GM11168 (cell line): ENCODE data around the gene CCDC171.
"Not testable (repeated sequence)": the region's sequence is repeated elsewhere in the genome, so short reads cannot be mapped to it uniquely, and the experiment has no call there.

Experiments
- in situ Hi-C: fragments of 300-500 bp; cut with MboI; formaldehyde crosslinking; loops from one replicate; pipeline ENCODE4 v1.12.0; 2022; ENCODE audit warnings: low sequenced_read_pairs; ENCODE audit not compliant: unreplicated experiment

CCDC171 gene

GRCh38 chr9:15741015-15741414 lies 188.2 kb downstream of the CCDC171 start:
- in situ Hi-C loops: no loop called here

GRCh38 chr9:15743512-15743911 lies 190.7 kb downstream of the CCDC171 start:
- in situ Hi-C loops: no loop called here

DNA sequence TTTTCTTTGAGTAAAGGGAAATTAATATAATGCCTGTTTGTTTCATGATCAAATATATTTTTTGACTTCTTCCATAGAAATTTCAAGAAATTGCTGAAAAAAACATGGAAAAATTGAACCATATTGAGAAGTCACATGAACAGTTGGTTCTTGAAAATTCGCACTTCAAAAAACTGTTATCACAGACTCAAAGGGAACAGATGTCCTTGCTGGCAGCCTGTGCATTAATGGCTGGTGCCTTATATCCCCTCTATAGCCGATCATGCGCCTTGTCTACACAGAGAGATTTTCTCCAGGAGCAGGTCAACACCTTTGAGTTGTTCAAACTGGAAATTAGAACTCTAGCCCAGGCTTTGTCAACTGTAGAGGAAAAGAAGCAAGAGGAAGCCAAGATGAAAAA lies 191.4 kb downstream of the CCDC171 start:
- in situ Hi-C loops: no loop called here

DNA sequence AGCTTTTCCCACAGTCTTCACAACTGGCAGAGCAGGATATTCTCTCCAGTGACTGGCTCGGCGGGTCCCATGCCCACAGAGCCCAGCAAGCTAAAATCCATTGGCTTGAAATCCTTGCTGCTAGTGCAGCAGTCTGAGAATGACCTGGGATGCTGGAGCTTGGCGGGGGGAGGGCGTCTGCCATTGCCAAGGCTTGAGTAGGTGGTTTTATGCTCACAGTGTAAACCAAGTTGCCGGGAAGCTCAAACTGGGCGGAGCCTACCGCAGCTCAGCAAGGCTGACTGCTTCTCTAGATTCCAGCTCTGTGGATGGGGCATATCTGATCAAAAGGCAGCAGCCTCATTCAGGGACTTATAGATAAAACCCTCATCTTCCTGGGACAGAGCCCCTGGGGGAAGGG lies 194.1 kb downstream of the CCDC171 start:
- in situ Hi-C loops: no loop called here

GRCh38 chr9:15755660-15756059 lies 202.8 kb downstream of the CCDC171 start:
- in situ Hi-C loops: no loop called here

DNA sequence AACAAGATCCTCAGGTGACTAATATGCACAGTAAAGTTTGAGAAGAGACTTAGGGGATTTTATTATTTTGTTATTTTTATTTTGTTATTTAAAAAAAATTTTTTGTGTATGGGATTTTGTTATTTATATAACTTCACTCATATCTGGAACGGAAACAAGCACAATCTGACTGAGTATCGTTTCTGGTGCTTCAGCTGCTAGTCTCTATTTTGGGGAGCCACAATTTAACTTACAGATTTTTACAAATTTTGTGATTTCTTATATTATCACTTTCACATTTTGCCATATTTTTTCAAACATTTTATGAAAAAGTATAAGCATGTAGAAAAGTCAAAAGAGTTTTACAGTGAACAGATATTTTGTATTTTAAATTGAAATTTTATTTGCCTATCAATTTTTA lies 208.7 kb downstream of the CCDC171 start:
- in situ Hi-C loops: no loop called here

GRCh38 chr9:15763371-15763770 lies 210.5 kb downstream of the CCDC171 start:
- in situ Hi-C loops: no loop called here

- in situ Hi-C loops: no loop called here
These were observed 211.3 kb downstream of the CCDC171 start for GRCh38 chr9:15764131-15764530.

GRCh38 chr9:15769547-15769946 lies 216.7 kb downstream of the CCDC171 start:
- in situ Hi-C loops: no loop called here

DNA sequence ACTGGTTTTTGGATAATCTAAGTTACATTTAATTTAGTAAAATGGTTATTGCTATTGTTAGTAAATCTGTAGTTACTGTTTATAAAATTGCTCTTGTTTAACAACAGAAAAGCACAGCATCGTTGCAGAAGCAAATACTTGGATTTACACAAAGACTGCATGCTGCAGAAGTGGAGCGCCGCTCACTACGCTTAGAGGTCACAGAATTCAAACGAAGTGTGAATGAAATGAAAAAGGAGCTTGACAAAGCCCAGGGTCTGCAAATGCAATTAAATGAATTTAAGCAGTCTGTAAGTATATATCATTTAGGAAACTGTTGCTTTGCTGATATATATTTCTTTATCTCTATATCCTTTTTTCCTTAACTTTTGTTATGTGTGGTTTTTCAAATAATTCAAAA lies 226.0 kb downstream of the CCDC171 start:
- in situ Hi-C loops: no loop called here

DNA sequence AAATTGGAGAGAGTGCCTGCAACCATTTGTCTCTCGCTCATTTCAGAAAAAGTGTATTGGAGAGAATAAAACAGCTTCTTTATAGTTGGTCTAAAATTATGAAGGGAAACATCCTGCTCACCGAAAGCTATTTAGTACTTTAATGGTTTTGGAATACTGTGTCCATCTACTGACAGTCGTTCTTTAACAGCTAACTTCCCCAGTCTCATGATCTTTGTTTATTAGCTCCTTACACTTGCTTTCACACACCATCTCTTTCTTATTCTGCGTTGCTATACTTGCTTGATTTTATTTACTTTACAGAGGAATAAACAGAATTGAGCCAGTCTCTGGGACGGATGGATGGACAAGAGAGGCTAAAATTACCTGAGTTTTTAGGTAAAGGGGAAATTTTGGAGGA lies 229.3 kb downstream of the CCDC171 start:
- in situ Hi-C loops: no loop called here

DNA sequence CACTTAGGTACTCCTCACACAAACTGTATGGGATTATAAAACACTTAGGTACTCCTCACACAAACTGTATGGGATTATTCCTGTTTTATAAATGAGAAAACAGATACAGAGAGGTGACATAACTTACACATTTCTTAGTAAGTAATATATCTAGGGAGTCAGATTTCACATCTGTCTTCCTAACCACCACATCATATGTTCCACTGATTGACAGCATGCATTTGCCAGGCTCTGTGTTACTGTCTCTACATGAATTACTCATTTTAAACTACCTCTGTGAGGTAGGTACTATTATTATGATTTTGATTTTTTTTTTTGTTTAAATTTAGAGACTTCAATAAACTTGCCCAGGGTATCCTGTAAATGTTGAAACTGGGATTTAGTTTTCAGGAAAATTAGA lies 232.7 kb downstream of the CCDC171 start:
- in situ Hi-C loops: no loop called here

- in situ Hi-C loops: no loop called here
These were observed 233.8 kb downstream of the CCDC171 start for GRCh38 chr9:15786616-15787015.

GRCh38 chr9:15810219-15810899 lies 257.5 kb downstream of the CCDC171 start:
- in situ Hi-C loops: not testable (repeated sequence)

- in situ Hi-C loops: no loop called here
These were observed 260.2 kb downstream of the CCDC171 start for GRCh38 chr9:15813076-15813475.

DNA sequence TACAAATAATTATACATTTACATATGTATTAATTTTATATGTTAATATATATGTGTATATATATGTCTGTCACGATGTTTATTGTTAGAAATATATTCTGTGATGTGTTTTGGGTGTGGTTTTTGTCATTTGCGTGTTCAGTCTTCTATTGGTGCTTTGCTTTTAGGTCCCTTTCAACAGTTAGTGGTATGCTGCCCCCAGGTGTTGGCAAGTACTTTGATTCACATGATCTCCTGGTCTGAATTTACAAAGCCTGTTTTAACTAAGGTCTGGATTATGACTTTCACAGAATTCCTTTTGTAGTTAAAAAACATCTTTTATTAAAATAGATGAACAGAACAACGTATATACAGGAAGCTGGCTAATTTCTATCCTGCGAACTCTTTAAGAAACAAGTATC lies 271.5 kb downstream of the CCDC171 start:
- in situ Hi-C loops: no loop called here

DNA sequence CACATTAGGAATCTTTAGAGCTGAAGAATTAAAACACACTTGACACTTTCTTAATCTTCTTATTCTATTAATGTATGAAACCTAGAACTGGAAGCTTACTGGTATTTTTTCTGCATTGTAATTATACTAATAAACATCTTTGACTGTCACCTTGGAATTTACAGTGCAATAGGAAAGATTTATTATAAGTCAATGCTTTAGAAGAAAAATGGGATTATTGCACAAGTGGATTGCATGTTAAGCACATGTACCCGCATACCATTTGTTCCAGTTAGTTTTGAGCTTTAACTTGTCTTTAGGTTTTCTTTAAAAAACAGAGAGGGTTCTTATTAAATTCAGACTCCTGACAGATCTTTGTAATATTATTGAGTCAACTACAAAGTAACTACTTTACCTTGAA lies 278.5 kb downstream of the CCDC171 start:
- in situ Hi-C loops: no loop called here

GRCh38 chr9:15834541-15834940 lies 281.7 kb downstream of the CCDC171 start:
- in situ Hi-C loops: no loop called here

DNA sequence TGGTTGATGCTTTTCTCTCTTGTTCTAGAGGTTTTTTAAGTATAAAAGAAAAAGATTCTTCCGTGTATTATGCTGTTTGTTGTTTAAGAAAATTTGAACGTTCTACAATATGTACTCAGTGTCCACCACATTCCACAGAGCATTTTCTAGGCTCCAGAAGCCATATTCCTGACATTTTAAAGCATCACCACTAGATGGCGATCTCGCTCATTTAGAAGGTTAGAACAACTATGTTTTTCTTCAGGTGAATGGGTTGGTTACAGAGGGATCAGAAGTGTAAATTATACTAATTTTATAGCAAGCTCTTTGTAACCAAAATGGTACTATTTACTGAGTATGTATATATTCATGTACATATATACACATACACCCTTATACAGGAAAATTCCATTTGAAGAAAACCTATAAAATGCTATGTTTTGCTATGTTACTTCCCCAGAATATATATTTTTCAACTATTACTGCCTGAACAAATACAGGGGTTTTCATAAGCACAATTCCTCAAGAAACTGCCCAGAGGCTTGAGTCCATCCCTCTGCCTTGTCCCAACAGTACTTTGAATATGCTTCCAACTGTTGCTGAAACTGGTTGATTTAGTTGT lies 284.3 kb downstream of the CCDC171 start:
- in situ Hi-C loops: no loop called here

- in situ Hi-C loops: no loop called here
These were observed 289.2 kb downstream of the CCDC171 start for GRCh38 chr9:15842051-15842450.

DNA sequence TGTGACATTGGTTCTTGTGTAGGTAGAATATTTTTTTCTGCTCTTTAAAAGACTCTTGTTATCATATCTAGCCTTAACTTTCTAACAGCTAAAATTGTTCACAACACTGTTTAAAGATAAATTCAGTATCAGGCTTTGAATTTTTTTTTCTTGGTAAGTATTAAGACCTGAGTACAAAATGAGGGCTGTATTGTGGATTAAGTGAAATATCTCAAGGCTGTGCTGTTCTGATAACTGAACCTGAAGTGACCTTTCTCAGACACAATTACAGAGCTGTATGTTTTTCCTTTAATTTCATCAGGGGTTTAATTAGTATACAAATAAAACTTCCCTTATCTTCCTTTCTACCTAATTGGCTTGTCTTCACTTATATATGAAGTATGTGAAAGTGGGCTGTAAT lies 290.5 kb downstream of the CCDC171 start:
- in situ Hi-C loops: no loop called here

- in situ Hi-C loops: no loop called here
These were observed 291.1 kb downstream of the CCDC171 start for GRCh38 chr9:15843931-15844330.
